Prostate gland (tissue), 2 donors: ENCODE measurements around the gene PTX3.

ENCODE experiments used
- POLR2AphosphoS5 ChIP-seq: sonication (generic); formaldehyde crosslinking; IDR thresholded peaks from one replicate; pipeline ENCODE4 v1.6.1; 2017; ENCODE audit warnings: antibody characterized with exemption
- TF ChIP-seq, protein P1 (sequence below), 4 experiments: fragments of 200-600 bp in 2 of 4; fragments of 450-650 bp in 2 of 4; sonication (generic) in 2 of 4; IDR thresholded peaks; 1 replicate in 3 of 4; 2 replicates in 1 of 4; pipeline ENCODE4 v1.5.1; 2016 to 2019; ENCODE audit warnings: antibody characterized with exemption in 4 of 4, mild to moderate bottlenecking in 2 of 4, moderate library complexity in 2 of 4

- TF ChIP-seq, protein P1, sequence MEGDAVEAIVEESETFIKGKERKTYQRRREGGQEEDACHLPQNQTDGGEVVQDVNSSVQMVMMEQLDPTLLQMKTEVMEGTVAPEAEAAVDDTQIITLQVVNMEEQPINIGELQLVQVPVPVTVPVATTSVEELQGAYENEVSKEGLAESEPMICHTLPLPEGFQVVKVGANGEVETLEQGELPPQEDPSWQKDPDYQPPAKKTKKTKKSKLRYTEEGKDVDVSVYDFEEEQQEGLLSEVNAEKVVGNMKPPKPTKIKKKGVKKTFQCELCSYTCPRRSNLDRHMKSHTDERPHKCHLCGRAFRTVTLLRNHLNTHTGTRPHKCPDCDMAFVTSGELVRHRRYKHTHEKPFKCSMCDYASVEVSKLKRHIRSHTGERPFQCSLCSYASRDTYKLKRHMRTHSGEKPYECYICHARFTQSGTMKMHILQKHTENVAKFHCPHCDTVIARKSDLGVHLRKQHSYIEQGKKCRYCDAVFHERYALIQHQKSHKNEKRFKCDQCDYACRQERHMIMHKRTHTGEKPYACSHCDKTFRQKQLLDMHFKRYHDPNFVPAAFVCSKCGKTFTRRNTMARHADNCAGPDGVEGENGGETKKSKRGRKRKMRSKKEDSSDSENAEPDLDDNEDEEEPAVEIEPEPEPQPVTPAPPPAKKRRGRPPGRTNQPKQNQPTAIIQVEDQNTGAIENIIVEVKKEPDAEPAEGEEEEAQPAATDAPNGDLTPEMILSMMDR (IDR thresholded peaks at IDR 0.05), result no peak
- TF ChIP-seq POLR2AphosphoS5, result no peak
These were observed 54.5 kb downstream of the PTX3 start for GRCh38 chr3:157491136-157491535.
